Osteoblast (primary cell): ENCODE results near the gene CXCL13. TPM values are rescaled to one million over a fixed set of nuclear protein-coding genes. Genes with fewer than 3 reads are reported as not detected.

Source experiments
- DNase-seq: peaks from one replicate; pipeline ENCODE4 v3.0.0; 2011; ENCODE audit warnings: low spot score, mixed read lengths; ENCODE audit not compliant: insufficient read length; ENCODE audit errors: missing footprints
- H2AFZ ChIP-seq: 2 replicates; pipeline ENCODE4 v1.6.0; 2011; ENCODE audit warnings: mild to moderate bottlenecking, low read length
- H3K27ac ChIP-seq: 2 replicates; pipeline ENCODE4 v1.5.1; 2011; ENCODE audit warnings: mild to moderate bottlenecking, low read depth, low read length, moderate library complexity
- H3K27me3 ChIP-seq: 2 replicates; pipeline ENCODE4 v1.6.0; 2012; ENCODE audit warnings: mild to moderate bottlenecking, control low read depth, inconsistent platforms, low read length, moderate library complexity; ENCODE audit not compliant: insufficient read depth
- H3K36me3 ChIP-seq: 2 replicates; pipeline ENCODE4 v1.5.1; 2011; ENCODE audit warnings: mild to moderate bottlenecking, low read length, control low read depth, moderate library complexity; ENCODE audit not compliant: insufficient read depth
- H3K4me1 ChIP-seq: 2 replicates; pipeline ENCODE4 v1.5.1; 2011; ENCODE audit warnings: mild to moderate bottlenecking, low read length, control low read depth, moderate library complexity; ENCODE audit not compliant: insufficient read depth
- H3K4me2 ChIP-seq: 2 replicates; pipeline ENCODE4 v1.6.0; 2011; ENCODE audit warnings: mild to moderate bottlenecking, low read length; ENCODE audit not compliant: insufficient read depth
- H3K4me3 ChIP-seq: fragments of 200-600 bp; sonication (generic); 3 replicates; pipeline ENCODE4 v1.5.1; 2012; ENCODE audit warnings: mild to moderate bottlenecking, low read length, inconsistent platforms; ENCODE audit not compliant: insufficient read depth
- H3K79me2 ChIP-seq: 2 replicates; pipeline ENCODE4 v1.6.0; 2012; ENCODE audit warnings: mild to moderate bottlenecking, low read length, control low read depth, inconsistent platforms; ENCODE audit not compliant: insufficient read depth
- H3K9me3 ChIP-seq: 2 replicates; pipeline ENCODE4 v1.5.1; 2011; ENCODE audit warnings: low read depth, low read length, control low read depth
- H4K20me1 ChIP-seq: 2 replicates; pipeline ENCODE4 v1.6.0; 2012; ENCODE audit warnings: mild to moderate bottlenecking, low read length, control low read depth; ENCODE audit not compliant: insufficient read depth
- total RNA-seq: library from RNA; depleted of rRNA; stranded (reverse); fragments of >200 nt; gene quantifications from 2 replicates; pipeline ENCODE4 v1.2.3, GENCODE V29; 2012
- TF ChIP-seq, protein P1 (sequence below): IDR thresholded peaks from 2 replicates; pipeline ENCODE4 v1.5.1; 2011; ENCODE audit warnings: mild to moderate bottlenecking, low read depth, low read length, moderate library complexity; ENCODE audit errors: extremely low read depth

Gene CXCL13
- total RNA-seq, 1 donor: not detected

DNA sequence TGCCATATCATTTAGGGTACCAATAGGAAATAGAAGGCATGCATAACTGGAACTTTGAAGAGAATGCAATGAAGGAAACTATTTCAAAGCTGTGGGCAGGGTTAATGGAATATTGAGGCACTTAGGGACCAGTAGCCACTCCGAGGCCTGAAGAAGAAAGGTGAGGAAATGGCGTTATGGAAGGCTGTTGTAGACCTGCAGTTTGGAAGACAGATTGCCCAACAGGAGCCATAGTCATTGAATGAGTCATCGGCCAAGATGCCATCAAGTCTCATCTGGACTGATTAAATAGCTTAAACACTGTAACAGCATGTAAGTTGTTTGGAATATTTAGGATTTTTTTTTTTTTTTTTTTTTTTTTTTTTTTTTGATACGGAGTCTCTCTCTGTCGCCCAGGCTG, 11.6 kb downstream of the CXCL13 start:
- H3K79me2 ChIP-seq: no peaks in the 10 kb centered on the region
- H3K4me3 ChIP-seq: no peak overlapping the region
- H4K20me1 ChIP-seq: no peaks in the 10 kb centered on the region
- no peak overlapping the region for H3K4me2 ChIP-seq
- peaks cover 4% of the 10 kb centered on the region for H3K4me1 ChIP-seq
- TF ChIP-seq, protein P1, sequence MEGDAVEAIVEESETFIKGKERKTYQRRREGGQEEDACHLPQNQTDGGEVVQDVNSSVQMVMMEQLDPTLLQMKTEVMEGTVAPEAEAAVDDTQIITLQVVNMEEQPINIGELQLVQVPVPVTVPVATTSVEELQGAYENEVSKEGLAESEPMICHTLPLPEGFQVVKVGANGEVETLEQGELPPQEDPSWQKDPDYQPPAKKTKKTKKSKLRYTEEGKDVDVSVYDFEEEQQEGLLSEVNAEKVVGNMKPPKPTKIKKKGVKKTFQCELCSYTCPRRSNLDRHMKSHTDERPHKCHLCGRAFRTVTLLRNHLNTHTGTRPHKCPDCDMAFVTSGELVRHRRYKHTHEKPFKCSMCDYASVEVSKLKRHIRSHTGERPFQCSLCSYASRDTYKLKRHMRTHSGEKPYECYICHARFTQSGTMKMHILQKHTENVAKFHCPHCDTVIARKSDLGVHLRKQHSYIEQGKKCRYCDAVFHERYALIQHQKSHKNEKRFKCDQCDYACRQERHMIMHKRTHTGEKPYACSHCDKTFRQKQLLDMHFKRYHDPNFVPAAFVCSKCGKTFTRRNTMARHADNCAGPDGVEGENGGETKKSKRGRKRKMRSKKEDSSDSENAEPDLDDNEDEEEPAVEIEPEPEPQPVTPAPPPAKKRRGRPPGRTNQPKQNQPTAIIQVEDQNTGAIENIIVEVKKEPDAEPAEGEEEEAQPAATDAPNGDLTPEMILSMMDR: no peak
- H2AFZ ChIP-seq: no peak overlapping the region
- no peaks in the 10 kb centered on the region for H3K9me3 ChIP-seq
- DNase-seq: no peak
- H3K27ac ChIP-seq: no peak overlapping the region
- no peaks in the 10 kb centered on the region for H3K36me3 ChIP-seq
- H3K27me3 ChIP-seq: peaks cover 30% of the 10 kb centered on the region

DNA sequence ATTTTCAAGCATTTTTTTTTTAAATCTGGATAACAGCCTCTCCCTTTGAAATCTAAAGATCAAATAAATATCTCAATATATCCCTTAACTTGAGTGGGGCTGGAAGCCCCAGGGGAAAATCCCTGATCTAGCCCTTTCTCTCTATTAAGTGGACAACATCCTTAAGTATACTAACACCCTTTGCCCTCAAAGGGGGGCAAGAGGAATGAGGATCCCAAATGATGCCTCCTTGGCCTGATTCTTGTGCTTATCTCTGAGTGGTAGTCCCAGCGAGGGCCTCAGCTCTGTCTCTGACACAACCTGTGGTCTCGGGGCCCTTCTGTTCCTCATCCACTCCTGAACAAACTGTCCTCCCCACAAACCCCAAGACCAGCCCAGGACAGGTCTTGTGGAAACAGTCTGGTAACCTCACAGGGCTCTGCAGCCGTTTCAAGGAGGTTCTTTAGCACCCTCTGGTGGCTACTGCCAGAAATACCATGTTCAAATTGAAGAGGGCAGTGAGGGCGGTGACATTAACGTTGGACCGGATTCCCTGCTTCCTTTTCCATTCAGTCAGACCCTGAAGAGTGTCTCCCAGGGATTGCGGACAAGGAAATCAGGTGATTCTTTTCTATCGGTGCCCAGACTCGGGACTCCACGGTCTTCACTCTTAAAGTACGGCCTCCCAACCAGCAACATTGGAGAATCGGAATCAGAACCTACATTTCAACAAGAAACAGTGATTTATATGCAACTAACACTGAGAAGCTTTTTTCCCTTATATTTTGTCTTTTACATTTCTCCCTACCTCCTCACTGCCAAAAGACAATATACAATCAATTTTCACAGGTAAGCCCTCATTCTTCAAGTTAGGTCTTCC, 13.0 kb downstream of the CXCL13 start:
- no peaks in the 10 kb centered on the region for H3K36me3 ChIP-seq
- H3K27ac ChIP-seq: no peak overlapping the region
- no peak overlapping the region for H3K4me3 ChIP-seq
- H3K79me2 ChIP-seq: no peaks in the 10 kb centered on the region
- TF ChIP-seq, protein P1: peak; percentile 88
- no peaks in the 10 kb centered on the region for H3K9me3 ChIP-seq
- peak; percentile 86 for DNase-seq
- peaks cover 3% of the 10 kb centered on the region for H3K4me1 ChIP-seq
- H4K20me1 ChIP-seq: no peaks in the 10 kb centered on the region
- H2AFZ ChIP-seq: no peak overlapping the region
- H3K4me2 ChIP-seq: peak overlapping the region; percentile 56
- H3K27me3 ChIP-seq: peaks cover 28% of the 10 kb centered on the region

DNA sequence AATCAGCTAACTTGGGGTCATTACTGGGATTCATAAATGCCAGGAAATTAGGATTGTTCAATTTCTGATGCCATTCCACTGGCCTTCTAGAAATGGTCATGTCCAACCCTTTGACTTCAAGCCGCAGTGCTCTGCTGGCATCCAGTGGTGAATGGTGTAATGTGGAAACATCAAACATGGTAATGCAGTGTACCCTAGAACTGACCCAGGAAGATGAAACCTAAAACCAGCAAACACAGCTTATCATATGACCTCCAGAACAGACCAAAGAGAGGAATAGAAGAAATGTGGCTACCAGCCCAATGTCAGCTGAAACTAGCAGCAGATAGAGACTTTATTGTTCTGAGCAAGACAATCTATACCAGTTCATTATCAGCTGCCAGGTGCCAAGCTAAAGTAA, 13.8 kb downstream of the CXCL13 start:
- DNase-seq: no peak
- no peaks in the 10 kb centered on the region for H3K79me2 ChIP-seq
- no peaks in the 10 kb centered on the region for H3K36me3 ChIP-seq
- H3K4me2 ChIP-seq: no peak overlapping the region
- H4K20me1 ChIP-seq: no peaks in the 10 kb centered on the region
- H3K27ac ChIP-seq: no peak overlapping the region
- no peak overlapping the region for H2AFZ ChIP-seq
- H3K27me3 ChIP-seq: peaks cover 30% of the 10 kb centered on the region
- H3K9me3 ChIP-seq: no peaks in the 10 kb centered on the region
- no peak overlapping the region for H3K4me3 ChIP-seq
- TF ChIP-seq, protein P1: no peak
- no peaks in the 10 kb centered on the region for H3K4me1 ChIP-seq

DNA sequence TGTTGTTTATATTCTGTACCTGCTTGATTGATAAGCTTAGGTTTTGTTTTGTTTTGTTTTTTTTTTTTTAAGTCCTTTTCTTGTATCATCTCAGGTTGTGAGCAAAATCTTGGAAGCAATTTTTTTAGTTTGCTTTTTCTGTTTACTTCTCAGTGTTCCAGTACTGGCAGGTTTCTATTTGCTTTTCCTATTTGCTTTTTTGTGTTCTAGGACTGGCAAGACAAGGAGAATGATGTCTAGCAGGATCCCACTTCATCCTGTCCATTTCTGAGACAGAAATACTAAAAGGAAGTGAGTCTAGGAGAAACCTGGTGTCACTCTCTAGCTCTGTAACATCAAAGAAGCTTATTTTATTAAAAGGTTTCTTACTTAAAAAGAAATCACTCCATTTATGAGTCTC, 15.6 kb downstream of the CXCL13 start:
- Histone ChIP-seq H4K20me1 (no peaks in the 10 kb centered on the region), H3K4me3 (no peak overlapping the region), H3K27me3 (peaks cover 30% of the 10 kb centered on the region), H3K36me3 (no peaks in the 10 kb centered on the region), H3K79me2 (no peaks in the 10 kb centered on the region), H3K9me3 (no peaks in the 10 kb centered on the region), H2AFZ (no peak overlapping the region), H3K27ac (no peak overlapping the region), H3K4me2 (no peak overlapping the region), H3K4me1 (no peaks in the 10 kb centered on the region)
- TF ChIP-seq, protein P1: no peak
- DNase-seq: no peak
